IMR-90 (cell line): ENCODE data around the gene IREB2. TPM values are rescaled to one million over a fixed set of nuclear protein-coding genes. Genes with fewer than 3 reads are reported as not detected.

Source experiments
- ATAC-seq: fragments of 200-7000 bp; cut with Tn5 transposase; 2 replicates; pipeline ENCODE4 v1.9.1; 2020; ENCODE audit warnings: low read depth, mild to moderate bottlenecking, moderate library complexity
- BruUV-seq: library from RNA; stranded (reverse); fragments of 400-500 nt; replicated peaks from 2 replicates; lab custom pipeline; 2021; lab: Mats Ljungman, UMichigan
- CTCF ChIA-PET: fragments of 300-600 bp; formaldehyde crosslinking; extraction: SDS; loops from one replicate; lab custom pipeline; 2021; ENCODE audit warnings: antibody characterized with exemption; lab: Yijun Ruan, JAX
- POLR2A ChIA-PET: fragments of 300-600 bp; sonication (Branson Sonifier 250); formaldehyde crosslinking; loops from one replicate; lab custom pipeline; 2022; ENCODE audit warnings: antibody characterized with exemption; ENCODE audit not compliant: unreplicated experiment; lab: Charles Lee
- DNase-seq: peaks from one replicate; pipeline ENCODE4 v3.0.0; 2013
- H2AFZ ChIP-seq: replicated peaks from 2 replicates; pipeline ENCODE3; 2013; ENCODE audit warnings: low read length, mild to moderate bottlenecking; ENCODE audit not compliant: poor library complexity
- H2AK5ac ChIP-seq: 2 replicates; pipeline ENCODE4 v1.6.1; 2013; ENCODE audit warnings: low read depth, low read length, inconsistent platforms
- H2AK9ac ChIP-seq: replicated peaks from 2 replicates; pipeline ENCODE3; 2013; ENCODE audit warnings: mild to moderate bottlenecking, low read depth, low read length, moderate library complexity; ENCODE audit not compliant: poor library complexity
- H2BK120ac ChIP-seq: 2 replicates; pipeline ENCODE4 v1.6.1; 2013; ENCODE audit warnings: low read depth, low read length, inconsistent platforms
- H2BK15ac ChIP-seq: 3 replicates; pipeline ENCODE4 v1.6.1; 2013; ENCODE audit warnings: low read depth, low read length, inconsistent platforms
- H2BK20ac ChIP-seq: 2 replicates; pipeline ENCODE4 v1.6.1; 2013; ENCODE audit warnings: low read depth, mild to moderate bottlenecking, inconsistent platforms, low read length, moderate library complexity
- H2BK5ac ChIP-seq: 2 replicates; pipeline ENCODE4 v1.6.1; 2013; ENCODE audit warnings: mild to moderate bottlenecking, low read depth, low read length, inconsistent platforms; ENCODE audit not compliant: poor library complexity, severe bottlenecking
- H3K14ac ChIP-seq: replicated peaks from 2 replicates; pipeline ENCODE4 v1.6.1; 2013; ENCODE audit warnings: low read depth, low read length, inconsistent platforms
- H3K18ac ChIP-seq: 2 replicates; pipeline ENCODE4 v1.6.1; 2013; ENCODE audit warnings: low read depth, low read length, control low read depth
- H3K23ac ChIP-seq: 2 replicates; pipeline ENCODE4 v1.6.1; 2013; ENCODE audit warnings: low read depth, low read length, inconsistent platforms
- H3K27ac ChIP-seq: 2 replicates; pipeline ENCODE4 v1.5.1; 2013; ENCODE audit warnings: mild to moderate bottlenecking, control low read depth, low read length; ENCODE audit not compliant: insufficient read depth
- H3K27me3 ChIP-seq: 2 replicates; pipeline ENCODE4 v1.6.1; 2013; ENCODE audit warnings: low read length; ENCODE audit not compliant: control insufficient read depth, insufficient read depth
- H3K36me3 ChIP-seq: 2 replicates; pipeline ENCODE4 v1.6.1; 2013; ENCODE audit warnings: low read length, mixed read lengths; ENCODE audit not compliant: control insufficient read depth, insufficient read depth
- H3K4ac ChIP-seq: 2 replicates; pipeline ENCODE4 v1.6.1; 2013; ENCODE audit warnings: low read depth, low read length, inconsistent platforms
- H3K4me1 ChIP-seq: 2 replicates; pipeline ENCODE4 v1.6.1; 2013; ENCODE audit warnings: low read length, mixed read lengths; ENCODE audit not compliant: control insufficient read depth, insufficient read depth
- H3K4me2 ChIP-seq: 2 replicates; pipeline ENCODE4 v1.6.1; 2013; ENCODE audit warnings: low read depth, mild to moderate bottlenecking, control low read depth, low read length, moderate library complexity
- H3K4me3 ChIP-seq: 2 replicates; pipeline ENCODE4 v1.5.1; 2013; ENCODE audit warnings: low read depth, mild to moderate bottlenecking, control low read depth, low read length, moderate library complexity; ENCODE audit not compliant: insufficient read depth
- H3K56ac ChIP-seq: 2 replicates; pipeline ENCODE4 v1.6.1; 2013; ENCODE audit warnings: low read length, inconsistent platforms; ENCODE audit not compliant: insufficient read depth; ENCODE audit errors: extremely low read depth
- H3K79me1 ChIP-seq, 2 experiments: 2 replicates each; pipeline ENCODE4 v1.6.1; 2013; ENCODE audit warnings: low read length in 2 of 2, inconsistent platforms in 1 of 2, low read depth in 1 of 2
- H3K9ac ChIP-seq: 2 replicates; pipeline ENCODE4 v1.6.1; 2013; ENCODE audit warnings: low read depth, low read length, control low read depth
- H3K9me1 ChIP-seq: 2 replicates; pipeline ENCODE4 v1.6.1; 2013; ENCODE audit warnings: low read length, inconsistent platforms; ENCODE audit not compliant: insufficient read depth
- H3K9me3 ChIP-seq: 2 replicates; pipeline ENCODE4 v1.6.1; 2013; ENCODE audit warnings: low read length; ENCODE audit not compliant: control insufficient read depth, insufficient read depth
- H4K20me1 ChIP-seq: 2 replicates; pipeline ENCODE4 v1.6.1; 2013; ENCODE audit warnings: low read length, inconsistent platforms; ENCODE audit not compliant: insufficient read depth
- H4K5ac ChIP-seq: 2 replicates; pipeline ENCODE4 v1.6.1; 2013; ENCODE audit warnings: mild to moderate bottlenecking, low read depth, low read length, control low read depth
- H4K8ac ChIP-seq, 2 experiments: 2 replicates each; pipeline ENCODE4 v1.6.1; 2013; ENCODE audit warnings: low read depth in 2 of 2, low read length in 2 of 2, control low read depth in 1 of 2, inconsistent platforms in 1 of 2
- H4K91ac ChIP-seq: 2 replicates; pipeline ENCODE4 v1.6.1; 2013; ENCODE audit warnings: low read depth, low read length, inconsistent platforms; ENCODE audit not compliant: insufficient read depth
- ELK1 ChIP-seq: fragments of 150-350 bp; IDR thresholded peaks from 2 replicates; pipeline ENCODE4 v1.6.1; 2016; ENCODE audit warnings: low read depth, mild to moderate bottlenecking, low read length, moderate library complexity, borderline replicate concordance
- MXI1 ChIP-seq: IDR thresholded peaks from 2 replicates; pipeline ENCODE4 v1.6.1; 2012; ENCODE audit warnings: low read depth, mild to moderate bottlenecking, low read length, moderate library complexity, borderline replicate concordance
- SMC3 ChIP-seq: fragments of 150-350 bp; IDR thresholded peaks from 2 replicates; pipeline ENCODE4 v1.6.1; 2016; ENCODE audit warnings: low read depth, mild to moderate bottlenecking, antibody characterized with exemption, low read length, moderate library complexity
- WGBS, 2 experiments: methylation state at CpG; one replicate each; pipeline versions ENCODE4 v1.1.5 to v1.1.7; 2013; ENCODE audit warnings: missing lambda C conversion rate in 2 of 2; ENCODE audit not compliant: insufficient read length in 1 of 2; ENCODE audit errors: extremely low coverage in 2 of 2; 5-methylcytosine and 5-hydroxymethylcytosine counted together
- dilution Hi-C: fragments of 300-500 bp; cut with HindIII; formaldehyde crosslinking; loops from one replicate; pipeline ENCODE4 v1.14.3; 2018; ENCODE audit warnings: low sequenced_read_pairs; ENCODE audit not compliant: unreplicated experiment
- in situ Hi-C: fragments of 300-500 bp; cut with MboI; formaldehyde crosslinking; loops from 3 replicates; pipeline ENCODE4 v1.14.3; 2019; ENCODE audit warnings: low sequenced_read_pairs, inconsistent platforms, mixed read lengths
- intact Hi-C: fragments of 100-400 bp; cut with micrococcal nuclease; formaldehyde crosslinking; loops from 2 replicates; pipeline ENCODE4 v1.10.0; 2022
- polyA plus RNA-seq, 3 experiments: library from polyadenylated mRNA; depleted of rRNA; stranded (reverse); fragments of >200 nt; gene quantifications; 2 replicates each; pipeline ENCODE4 v1.2.3, GENCODE V29; 2012; ENCODE audit warnings: low replicate concordance in 1 of 3
- total RNA-seq: library from RNA; depleted of rRNA; stranded (reverse); fragments of >200 nt; gene quantifications from 2 replicates; pipeline ENCODE4 v1.2.3, GENCODE V29; 2012

IREB2 gene
- total and polyA plus RNA-seq, 2 of the 4 experiments (the other 2 are of a cell fraction): 12.2 to 13.5 TPM

GRCh38 chr15:78456426-78456825, 18.4 kb downstream of the IREB2 start:
- no peak overlapping the region for H2BK5ac ChIP-seq
- WGBS, 2 experiments: no CpG with 5 or more reads among the region's 7 CpGs
- no peak overlapping the region for H3K4ac ChIP-seq
- no peak for DNase-seq
- H3K9me1 ChIP-seq: peaks cover 21% of the 10 kb centered on the region; the same call in 1 of the 2 replicates
- ChIA-PET CTCF (no interaction called here), POLR2A (no interaction called here)
- no peak overlapping the region for H3K27ac ChIP-seq
- H3K4me3 ChIP-seq: no peak overlapping the region
- no peaks in the 10 kb centered on the region for H3K9me3 ChIP-seq
- no peak overlapping the region for H3K56ac ChIP-seq
- H2AFZ ChIP-seq: no peak overlapping the region
- 0 out of 2 replicates have a peak, but pooled peaks cover 2% of the 10 kb centered on the region for H3K36me3 ChIP-seq
- H4K8ac ChIP-seq: no peak overlapping the region
- no peak overlapping the region for H2BK120ac ChIP-seq
- no peak overlapping the region for H3K23ac ChIP-seq
- H3K27me3 ChIP-seq: no peaks in the 10 kb centered on the region
- H3K18ac ChIP-seq: no peak overlapping the region
- no peak overlapping the region for H2BK15ac ChIP-seq
- peaks cover 20 to 64% of the 10 kb centered on the region in 2 experiments for H3K79me1 ChIP-seq
- dilution Hi-C loops (no loop called here), in situ Hi-C loops (no loop called here), intact Hi-C loops (no loop called here)
- no TSS peak for BruUV-seq
- no peak overlapping the region for H3K9ac ChIP-seq
- no peak overlapping the region for H3K14ac ChIP-seq
- ATAC-seq: no peak
- no peak overlapping the region for H2BK20ac ChIP-seq
- peaks cover 5% of the 10 kb centered on the region for H3K4me1 ChIP-seq
- no peak overlapping the region for H4K5ac ChIP-seq
- no peak overlapping the region for H3K4me2 ChIP-seq
- no peak overlapping the region for H4K91ac ChIP-seq
- TF ChIP-seq SMC3 (no peak), MXI1 (no peak), ELK1 (no peak)
- no peak overlapping the region for H2AK5ac ChIP-seq
- peaks cover 88% of the 10 kb centered on the region for H4K20me1 ChIP-seq
- H2AK9ac ChIP-seq: no peak overlapping the region
